AG04450 (cell line): ENCODE data around the gene CD4. TPM values are rescaled to one million over a fixed set of nuclear protein-coding genes. Genes with fewer than 3 reads are reported as not detected.

ENCODE experiments used
- CTCF ChIA-PET: fragments of 300-600, 350-600 bp; formaldehyde crosslinking; extraction: SDS; loops from one replicate; lab custom pipeline; 2022; ENCODE audit warnings: antibody characterized with exemption, inconsistent platforms; lab: Charles Lee
- POLR2A ChIA-PET: fragments of 350-600 bp; formaldehyde crosslinking; extraction: SDS; loops from one replicate; lab custom pipeline; 2021; ENCODE audit warnings: antibody characterized with exemption, inconsistent platforms; lab: Yijun Ruan, JAX
- DNase-seq: peaks from one replicate; pipeline ENCODE4 v3.0.0-alpha.2; 2011; ENCODE audit warnings: low read depth, low spot score
- H3K27ac ChIP-seq: one replicate; pipeline ENCODE4 v1.5.1; 2012; ENCODE audit warnings: low read depth, low read length, control low read depth
- H3K27me3 ChIP-seq: one replicate; pipeline ENCODE4 v1.6.0; 2012; ENCODE audit warnings: low read length; ENCODE audit not compliant: control insufficient read depth, insufficient read depth
- H3K4me3 ChIP-seq: 2 replicates; pipeline ENCODE4 v1.5.1; 2011; ENCODE audit warnings: mild to moderate bottlenecking, low read depth, low read length, control low read depth
- H3K9me3 ChIP-seq: 2 replicates; pipeline ENCODE4 v1.5.1; 2012; ENCODE audit warnings: low read length; ENCODE audit not compliant: control insufficient read depth, insufficient read depth
- CTCF ChIP-seq: IDR thresholded peaks from 2 replicates; pipeline ENCODE4 v1.5.1; 2011; ENCODE audit warnings: low read depth, low read length, control low read depth, inconsistent platforms
- polyA plus RNA-seq: library from polyadenylated mRNA; depleted of rRNA; stranded (reverse); fragments of >200 nt; gene quantifications from 2 replicates; pipeline ENCODE4 v1.2.3, GENCODE V29; 2011

Gene CD4
- polyA plus RNA-seq, 1 experiment = 24.9 TPM

GRCh38 chr12:6818645-6819044, 29.3 kb downstream of the CD4 start:
- no peak for TF ChIP-seq CTCF
- Histone ChIP-seq H3K27me3 (no peaks in the 10 kb centered on the region), H3K27ac (no peak overlapping the region), H3K9me3 (no peaks in the 10 kb centered on the region), H3K4me3 (no peak overlapping the region)
- DNase-seq = no peak
- POLR2A ChIA-PET = no interaction called here
- CTCF ChIA-PET = no interaction called here

- ChIA-PET CTCF (interaction anchor here (11.8 kb wide), 1 partner anchor 66 kb away, joined by 165 read pairs; the partner anchor contains the start of gene MLF2), POLR2A (no interaction called here)
- Histone ChIP-seq H3K4me3 (no peak overlapping the region), H3K27ac (no peak overlapping the region), H3K9me3 (no peaks in the 10 kb centered on the region; the same call in 1 of the 2 replicates), H3K27me3 (no peaks in the 10 kb centered on the region)
- no peak for TF ChIP-seq CTCF
- no peak for DNase-seq
Observed at GRCh38 chr12:6819106-6820030, 30.0 kb downstream of the CD4 start.

GRCh38 chr12:6820166-6820565, 30.8 kb downstream of the CD4 start:
- POLR2A ChIA-PET = interaction anchor here (1.4 to 1.8 kb wide), 2 partner anchors 9 to 67 kb away, joined by 5 to 8 read pairs; partner anchors contain the start of gene MLF2
- DNase-seq = no peak
- no peak for TF ChIP-seq CTCF

GRCh38 chr12:6821591-6822425, 32.5 kb downstream of the CD4 start, which contains the start of gene GPR162:
GPR162 (plus strand) TSS chr12:6821821; CDS start chr12:6823899, 2,078 bp downstream.
- Histone ChIP-seq H3K27me3 (no peaks in the 10 kb centered on the region), H3K4me3 (peak within 1 kb of the TSS; percentile 71), H3K27ac (peak within 1 kb of the TSS; percentile 2), H3K9me3 (no peaks in the 10 kb centered on the region; the same call in 1 of the 2 replicates)
- no peak for TF ChIP-seq CTCF
- CTCF ChIA-PET = interaction anchor here (0.6 to 11.8 kb wide), 6 partner anchors 30 to 283 kb away, joined by 3 to 165 read pairs (median 4); partner anchors contain the start of genes MLF2, PTMS and SPSB2
- DNase-seq = no peak
- POLR2A ChIA-PET = interaction anchor here (0.7 to 1.8 kb wide), 9 partner anchors 10 to 132 kb away, joined by 3 to 8 read pairs (median 3); partner anchors contain the start of genes CD4, MLF2, PTMS and ZNF384

More at GRCh38 chr12:6820166-6820565, 30.8 kb downstream of the CD4 start:
- no peaks in the 10 kb centered on the region for H3K27me3 ChIP-seq
- CTCF ChIA-PET = interaction anchor here (11.8 kb wide), 1 partner anchor 67 kb away, joined by 165 read pairs; the partner anchor contains the start of gene MLF2
- no peaks in the 10 kb centered on the region; the same call in 1 of the 2 replicates for H3K9me3 ChIP-seq
- H3K4me3 ChIP-seq = no peak overlapping the region
- H3K27ac ChIP-seq = no peak overlapping the region
